Left lung (tissue), 10 donors: ENCODE measurements around the gene HTRA3. TPM values are rescaled to one million over a fixed set of nuclear protein-coding genes. Genes with fewer than 3 reads are reported as not detected.
A peak's percentile ranks its signal among the peaks of the same experiment; 100 is the strongest.

Experiments
- ATAC-seq: fragments of 200-7000 bp; cut with Tn5 transposase; one replicate; pipeline ENCODE4 v1.9.1; 2020; ENCODE audit warnings: moderate library complexity
- DNase-seq, 4 donors: peaks; one replicate each; pipeline ENCODE4 v3.0.0-alpha.2; 2013 to 2020
- H3K27ac ChIP-seq, 2 donors: fragments of 200-600 bp; sonication (generic) in 1 of 2; one replicate each; pipeline versions ENCODE4 v1.5.0 to v1.8.0; 2020 to 2021
- H3K27me3 ChIP-seq, 2 donors: fragments of 200-600 bp; sonication (generic) in 1 of 2; one replicate each; pipeline versions ENCODE4 v1.5.0 to v1.8.0; 2020 to 2021
- H3K36me3 ChIP-seq, 2 donors: fragments of 200-600 bp; sonication (generic) in 1 of 2; one replicate each; pipeline versions ENCODE4 v1.5.0 to v1.8.0; 2020 to 2021
- H3K4me1 ChIP-seq, 2 donors: fragments of 200-600 bp; one replicate each; pipeline ENCODE4 v1.8.0; 2021
- H3K4me3 ChIP-seq, 2 donors: fragments of 200-600 bp; sonication (generic) in 1 of 2; one replicate each; pipeline versions ENCODE4 v1.5.0 to v1.8.0; 2020 to 2021; ENCODE audit warnings: mild to moderate bottlenecking in 1 of 2
- H3K9me3 ChIP-seq, 2 donors: fragments of 200-600 bp; sonication (generic) in 1 of 2; one replicate each; pipeline versions ENCODE4 v1.5.0 to v1.8.0; 2020 to 2021
- intact Hi-C, 2 donors: fragments of 100-400 bp; cut with DNase I; formaldehyde crosslinking; loops; one replicate each; pipeline versions ENCODE4 v1.11.2 to v1.14.2; 2022
- polyA plus RNA-seq, 6 donors: library from polyadenylated mRNA; unstranded; fragments of 120-200 nt; gene quantifications; one replicate each; pipeline ENCODE4 v1.2.1, GENCODE V29; 2013; ENCODE audit not compliant: insufficient read length in 6 of 6
- total RNA-seq, 2 donors: library from RNA; stranded (reverse); fragmentation: NEBNext Ultra II Directional; extraction: Animal tissue kit (Norgen Biotek cat#: 25700); gene quantifications; one replicate each; pipeline ENCODE4 v1.2.1, GENCODE V29; 2021
- TF ChIP-seq, protein P1 (sequence below), 2 donors: fragments of 200-600 bp; sonication (generic) in 1 of 2; IDR thresholded peaks; one replicate each; pipeline versions ENCODE4 v1.5.0 to v1.8.0; 2021; ENCODE audit warnings: antibody characterized with exemption in 2 of 2
- donor health status: DM: no; HTN: yes; CAD: no.
- donor health status: DM: no; HTN: no; CAD: no.

Gene HTRA3
- total and polyA plus RNA-seq, 8 donors: 9.7 to 18.3 (median 12.1) TPM

DNA sequence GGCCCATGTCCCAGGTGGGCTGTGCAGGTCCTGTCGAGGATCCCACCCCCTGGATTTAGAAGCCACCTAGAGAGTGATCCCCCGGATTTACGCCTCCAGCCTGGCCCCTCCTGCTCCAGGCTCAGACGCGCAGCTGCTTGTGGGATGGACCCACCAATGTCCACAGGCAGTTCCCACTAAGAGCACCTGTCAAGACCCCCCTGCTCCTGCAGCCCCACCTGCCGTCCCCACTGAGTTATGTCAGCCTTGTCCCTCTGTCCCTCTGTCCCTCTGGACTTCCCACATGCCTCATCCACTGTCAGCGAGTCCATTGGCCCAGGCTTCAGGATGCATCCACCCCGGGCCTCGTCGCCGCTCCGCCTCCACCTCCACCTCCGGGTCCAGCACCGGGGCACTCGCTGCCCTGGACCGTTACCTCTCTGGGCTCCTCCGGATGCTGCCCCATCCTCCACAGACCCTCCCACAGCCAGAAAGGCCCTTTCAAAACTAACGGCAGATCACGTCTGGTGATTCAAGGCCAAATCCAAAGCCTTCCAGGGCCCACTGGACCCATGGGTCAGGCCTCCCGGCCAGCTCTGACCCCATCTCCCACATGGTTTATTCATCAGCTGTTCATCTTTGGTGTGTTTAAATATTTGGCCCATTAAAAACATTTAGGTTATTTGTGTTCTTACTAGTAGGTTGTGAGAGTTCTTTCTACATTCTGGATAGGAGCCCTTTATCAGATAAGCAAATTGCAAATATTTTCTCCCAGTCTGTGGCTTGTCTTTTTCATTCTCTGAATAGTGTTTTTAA is 28.3 kb downstream of the HTRA3 start:
- H3K4me3 ChIP-seq: no peak overlapping the region
- TF ChIP-seq, protein P1, sequence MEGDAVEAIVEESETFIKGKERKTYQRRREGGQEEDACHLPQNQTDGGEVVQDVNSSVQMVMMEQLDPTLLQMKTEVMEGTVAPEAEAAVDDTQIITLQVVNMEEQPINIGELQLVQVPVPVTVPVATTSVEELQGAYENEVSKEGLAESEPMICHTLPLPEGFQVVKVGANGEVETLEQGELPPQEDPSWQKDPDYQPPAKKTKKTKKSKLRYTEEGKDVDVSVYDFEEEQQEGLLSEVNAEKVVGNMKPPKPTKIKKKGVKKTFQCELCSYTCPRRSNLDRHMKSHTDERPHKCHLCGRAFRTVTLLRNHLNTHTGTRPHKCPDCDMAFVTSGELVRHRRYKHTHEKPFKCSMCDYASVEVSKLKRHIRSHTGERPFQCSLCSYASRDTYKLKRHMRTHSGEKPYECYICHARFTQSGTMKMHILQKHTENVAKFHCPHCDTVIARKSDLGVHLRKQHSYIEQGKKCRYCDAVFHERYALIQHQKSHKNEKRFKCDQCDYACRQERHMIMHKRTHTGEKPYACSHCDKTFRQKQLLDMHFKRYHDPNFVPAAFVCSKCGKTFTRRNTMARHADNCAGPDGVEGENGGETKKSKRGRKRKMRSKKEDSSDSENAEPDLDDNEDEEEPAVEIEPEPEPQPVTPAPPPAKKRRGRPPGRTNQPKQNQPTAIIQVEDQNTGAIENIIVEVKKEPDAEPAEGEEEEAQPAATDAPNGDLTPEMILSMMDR (IDR thresholded peaks at IDR 0.05): no peak
- peaks cover 0 to 21% of the 10 kb centered on the region in 2 donors for H3K36me3 ChIP-seq
- no peaks in the 10 kb centered on the region for H3K27me3 ChIP-seq
- ATAC-seq (no peak), DNase-seq (peak in 1 of 4 donors; percentile 59)
- no peaks in the 10 kb centered on the region for H3K9me3 ChIP-seq
- no peaks in the 10 kb centered on the region for H3K4me1 ChIP-seq
- intact Hi-C loops: no loop called here
- H3K27ac ChIP-seq: no peak overlapping the region

DNA sequence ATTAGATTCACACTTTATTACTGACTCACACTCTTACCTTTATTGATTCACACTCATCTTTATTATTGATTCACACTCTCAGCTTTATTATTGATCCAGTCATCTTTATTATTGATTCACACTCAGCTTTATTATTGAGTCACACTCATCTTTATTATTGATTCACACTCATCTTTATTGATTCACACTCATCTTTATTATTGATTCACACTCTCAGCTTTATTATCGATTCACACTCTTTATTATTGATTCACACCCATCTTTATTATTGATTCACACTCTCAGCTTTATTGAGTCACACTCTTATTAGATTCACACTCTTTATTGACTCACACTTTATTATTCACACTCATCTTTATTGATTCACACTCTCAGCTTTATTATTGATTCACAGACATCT is 31.3 kb downstream of the HTRA3 start:
- intact Hi-C loops: no loop called here
- no peak for ATAC-seq
- no peak overlapping the region for H3K27ac ChIP-seq
- TF ChIP-seq, protein P1 (IDR thresholded peaks at IDR 0.05): no peak
- peaks cover 0 to 9% of the 10 kb centered on the region in 2 donors for H3K36me3 ChIP-seq
- peaks cover 0 to 4% of the 10 kb centered on the region in 2 donors for H3K27me3 ChIP-seq
- no peaks in the 10 kb centered on the region for H3K9me3 ChIP-seq
- no peak overlapping the region for H3K4me3 ChIP-seq
- no peaks in the 10 kb centered on the region for H3K4me1 ChIP-seq
- DNase-seq: no peak

DNA sequence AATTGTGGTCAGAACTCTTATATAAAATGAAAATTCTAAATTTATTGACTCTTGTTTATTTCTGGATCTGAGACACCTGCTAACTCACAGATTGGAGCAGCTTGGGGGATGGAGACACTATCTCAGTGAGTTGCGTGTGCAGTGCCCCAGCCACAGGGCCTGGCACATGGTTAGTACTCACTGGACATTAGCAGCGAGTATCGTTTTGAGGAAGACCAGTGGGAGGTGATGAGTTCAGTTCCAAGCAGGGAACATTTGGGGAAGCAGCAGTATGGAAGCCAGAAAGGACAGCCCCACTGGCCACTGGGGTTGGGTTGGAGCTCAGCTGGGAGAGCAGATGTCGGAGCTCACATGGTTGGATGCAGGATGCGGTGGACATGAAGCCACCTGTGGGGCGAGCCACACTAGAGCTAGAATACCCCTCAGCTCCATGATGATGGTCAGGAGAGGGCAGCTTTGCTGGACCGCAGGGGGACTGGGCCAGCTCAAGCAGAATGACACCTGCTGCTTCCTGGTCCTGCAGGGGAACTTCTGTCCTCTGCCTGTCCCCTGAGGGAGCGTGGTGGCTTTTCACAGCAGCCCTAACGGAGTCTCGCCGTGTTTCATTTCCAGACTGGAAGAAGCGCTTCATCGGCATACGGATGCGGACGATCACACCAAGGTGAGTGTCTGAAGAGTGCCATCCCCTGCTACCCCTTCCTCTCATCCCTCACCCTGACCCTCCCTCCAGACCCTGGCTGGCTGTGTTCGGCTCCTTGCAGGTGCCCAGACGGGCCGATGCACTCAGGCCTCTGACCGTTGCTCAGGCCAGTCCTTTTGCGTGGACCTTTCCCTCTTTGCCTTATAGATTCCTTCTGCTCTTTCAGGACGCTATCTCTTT is 32.5 kb downstream of the HTRA3 start:
- intact Hi-C loops: no loop called here
- ATAC-seq (no peak), DNase-seq (peak in 2 of 4 donors; percentile 26 to 42)
- Histone ChIP-seq H3K4me3 (no peak overlapping the region), H3K4me1 (no peaks in the 10 kb centered on the region), H3K27ac (no peak overlapping the region), H3K36me3 (no peaks in the 10 kb centered on the region), H3K9me3 (no peaks in the 10 kb centered on the region), H3K27me3 (peaks cover 0 to 13% of the 10 kb centered on the region in 2 donors)
- TF ChIP-seq, protein P1 (IDR thresholded peaks at IDR 0.05): no peak

DNA sequence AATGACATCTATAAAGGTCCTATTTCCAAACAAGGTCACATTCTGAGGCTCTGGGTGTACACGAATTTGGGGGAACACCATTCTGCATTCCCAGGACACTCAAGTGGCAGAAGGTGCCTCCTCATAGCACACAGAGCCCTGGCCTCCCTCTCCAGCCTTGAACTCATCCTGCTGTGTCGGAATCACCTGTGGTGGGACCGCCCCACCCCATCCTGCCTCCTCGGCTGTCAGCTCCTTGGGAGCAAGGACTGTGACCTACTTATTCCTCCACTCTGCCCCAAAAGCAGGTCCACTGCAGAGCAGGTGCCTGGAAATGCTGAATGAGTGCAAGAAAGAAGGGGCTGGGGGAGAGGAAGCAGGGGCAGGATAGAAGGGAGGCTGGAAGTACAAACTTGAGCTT is 33.5 kb downstream of the HTRA3 start:
- intact Hi-C loops: no loop called here
- Histone ChIP-seq H3K27me3 (peaks cover 0 to 13% of the 10 kb centered on the region in 2 donors), H3K27ac (no peak overlapping the region), H3K4me1 (no peaks in the 10 kb centered on the region), H3K4me3 (no peak overlapping the region), H3K9me3 (no peaks in the 10 kb centered on the region), H3K36me3 (no peaks in the 10 kb centered on the region)
- TF ChIP-seq, protein P1 (IDR thresholded peaks at IDR 0.05): no peak
- DNase-seq (peak in 2 of 4 donors; percentile 11 to 31), ATAC-seq (no peak)
